Activated CD8-positive, alpha-beta memory T cell treated with anti-CD3 and anti-CD28 coated beads, Interleukin-2, amount 50 U/mL, for 1 hour (primary cell): ENCODE data around the gene DHX35.

ENCODE experiments used
- DNase-seq: peaks from one replicate; pipeline ENCODE4 v3.0.0-alpha.2; 2020; ENCODE audit errors: extremely low read depth

DHX35 gene

DNA sequence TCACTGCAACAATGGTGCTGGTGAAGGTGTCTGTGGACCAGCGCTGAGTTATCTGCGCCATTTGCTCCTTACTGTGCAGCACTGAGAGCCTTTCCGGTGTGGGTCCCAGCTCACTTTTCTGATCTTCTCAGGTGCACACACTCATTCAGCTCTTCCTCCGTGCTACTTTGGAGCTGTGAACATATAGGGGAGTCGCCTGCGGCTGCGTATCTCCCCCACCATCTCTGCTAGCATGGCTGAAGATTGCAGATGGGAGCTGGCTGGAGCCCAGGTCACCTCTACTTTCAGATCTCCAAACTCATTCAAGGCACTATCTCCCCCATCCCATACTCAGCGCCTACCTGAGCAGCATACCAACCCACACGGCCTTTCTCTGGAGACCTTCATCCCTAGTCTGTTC is 96.9 kb downstream of the DHX35 start:
- no peak for DNase-seq

- no peak for DNase-seq
Observed at GRCh38 chr20:39066471-39067242, 104.5 kb downstream of the DHX35 start.

DNA sequence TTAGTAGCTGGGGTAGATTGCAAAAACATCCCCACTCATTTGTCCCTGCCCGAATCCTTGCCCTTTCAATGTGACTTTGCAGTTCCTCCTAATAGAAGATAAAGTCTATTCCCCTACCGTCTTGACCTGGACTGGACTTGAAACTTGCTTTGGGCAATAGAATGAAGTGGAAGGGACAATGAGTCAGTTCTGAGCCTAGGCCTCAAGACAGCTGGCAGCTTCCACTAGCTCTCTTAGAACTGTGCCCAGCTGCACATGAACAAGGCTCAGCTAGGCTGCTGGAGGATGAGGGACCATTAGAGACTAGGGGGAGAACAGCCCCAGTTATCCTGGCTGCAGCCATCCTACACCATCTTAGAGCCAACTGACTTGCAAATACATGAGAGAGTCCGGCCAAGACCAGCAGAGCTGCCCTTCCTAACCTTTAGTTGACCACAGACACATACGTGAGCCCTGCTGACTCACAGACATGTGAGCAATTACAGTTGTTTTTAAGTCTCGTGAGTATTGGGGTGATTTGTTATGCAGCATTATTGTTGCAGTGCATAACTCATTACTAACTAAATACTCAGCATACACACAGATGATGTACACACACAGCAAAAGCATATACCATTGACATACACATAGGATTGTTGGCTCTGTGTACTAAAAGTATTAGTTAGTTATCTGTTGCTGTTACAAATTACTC is 105.5 kb downstream of the DHX35 start:
- no peak for DNase-seq

DNA sequence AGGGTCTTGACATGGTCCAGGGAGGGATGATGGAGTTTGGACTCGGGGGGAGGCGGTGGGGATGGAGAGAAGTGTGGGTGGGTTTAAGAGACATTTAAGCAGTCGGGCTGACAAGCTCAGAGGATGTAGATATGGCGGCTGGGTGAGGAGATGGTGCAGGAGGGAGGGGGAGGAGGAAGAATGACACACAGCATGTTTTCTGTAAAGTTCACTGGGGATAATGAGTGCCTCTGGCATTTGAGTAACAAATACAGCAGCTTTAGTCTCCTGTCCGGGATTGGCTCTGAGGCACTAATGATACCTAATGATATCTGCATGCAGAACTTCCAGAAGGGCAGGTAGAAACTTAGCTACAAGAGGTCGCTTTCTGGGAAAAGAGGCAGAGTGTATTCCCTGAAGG is 107.8 kb downstream of the DHX35 start:
- DNase-seq, result no peak

DNA sequence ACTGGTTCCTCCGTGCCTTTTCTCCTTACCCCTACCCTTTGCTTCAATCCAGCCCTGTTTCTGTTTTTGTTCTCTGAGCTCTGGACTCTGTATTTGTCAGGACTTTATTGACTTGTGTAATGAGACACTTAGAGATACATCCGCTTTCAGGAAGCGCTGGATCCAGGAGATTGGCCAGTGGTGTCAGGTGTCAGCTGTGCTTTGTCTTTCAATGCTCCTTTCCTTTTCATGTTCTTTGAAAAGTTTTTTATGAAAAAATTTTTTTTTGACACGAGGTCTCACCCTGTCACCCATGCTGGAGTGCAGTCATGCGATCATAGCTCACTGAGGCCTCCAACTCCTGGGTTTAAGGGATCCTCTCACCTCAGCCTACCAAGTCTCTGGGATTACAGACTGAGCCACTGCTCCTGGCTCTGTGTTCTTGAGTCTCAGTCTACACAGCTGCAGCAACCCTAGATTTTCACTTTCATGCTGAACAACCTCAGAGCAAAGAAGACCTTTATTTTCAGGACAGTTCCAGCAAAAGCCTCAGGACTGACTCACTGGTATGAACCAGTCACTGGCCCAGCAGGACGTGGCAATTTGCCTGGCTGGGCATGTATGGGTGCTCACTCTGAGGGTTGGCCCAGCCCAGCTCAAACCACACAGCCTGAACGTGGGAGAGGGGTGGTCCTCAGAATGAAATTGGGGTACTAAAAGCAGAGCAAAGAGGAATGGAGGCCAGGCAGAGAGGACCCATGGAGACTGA is 108.5 kb downstream of the DHX35 start:
- DNase-seq, result no peak

- no peak for DNase-seq
Observed at GRCh38 chr20:39072132-39072531, 110.0 kb downstream of the DHX35 start.

DNA sequence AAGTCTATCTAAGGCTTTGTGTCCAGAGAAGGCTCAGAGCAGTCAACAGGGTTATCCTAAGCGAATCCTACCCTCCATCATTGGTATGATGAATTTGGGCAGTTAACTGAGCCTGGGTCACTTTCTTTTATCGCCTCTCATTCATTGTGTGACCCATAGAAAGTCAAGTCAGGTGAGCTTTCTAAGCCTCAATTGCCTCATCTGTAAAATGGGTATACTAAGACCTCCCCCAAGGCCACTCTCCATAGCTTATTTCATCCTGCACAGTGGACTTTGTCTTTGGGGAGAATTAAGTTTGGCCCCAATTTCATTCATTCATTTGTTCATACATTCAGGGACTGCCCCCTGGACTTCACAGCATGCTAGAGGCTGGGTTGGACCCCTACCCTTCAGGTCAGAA is 110.5 kb downstream of the DHX35 start:
- no peak for DNase-seq

DNA sequence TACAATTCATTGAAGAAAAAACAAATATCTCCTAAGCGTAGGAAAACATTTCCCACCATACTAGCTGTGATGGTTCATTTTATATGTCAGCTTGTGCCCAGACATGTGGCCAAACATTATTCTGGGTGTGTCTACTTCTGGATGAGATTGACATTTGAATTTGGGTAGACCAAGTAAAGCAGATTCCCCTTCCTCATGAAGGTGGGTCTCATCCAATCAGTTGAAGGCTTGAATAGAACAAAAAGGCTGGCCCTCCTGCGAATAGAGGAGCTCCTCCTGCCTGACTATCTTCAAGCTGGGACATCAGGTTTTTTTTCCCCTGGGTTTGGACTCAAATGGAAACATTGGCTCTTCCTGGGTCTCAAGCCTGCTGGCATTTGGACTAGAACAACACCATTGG is 113.6 kb downstream of the DHX35 start:
- no peak for DNase-seq

DNA sequence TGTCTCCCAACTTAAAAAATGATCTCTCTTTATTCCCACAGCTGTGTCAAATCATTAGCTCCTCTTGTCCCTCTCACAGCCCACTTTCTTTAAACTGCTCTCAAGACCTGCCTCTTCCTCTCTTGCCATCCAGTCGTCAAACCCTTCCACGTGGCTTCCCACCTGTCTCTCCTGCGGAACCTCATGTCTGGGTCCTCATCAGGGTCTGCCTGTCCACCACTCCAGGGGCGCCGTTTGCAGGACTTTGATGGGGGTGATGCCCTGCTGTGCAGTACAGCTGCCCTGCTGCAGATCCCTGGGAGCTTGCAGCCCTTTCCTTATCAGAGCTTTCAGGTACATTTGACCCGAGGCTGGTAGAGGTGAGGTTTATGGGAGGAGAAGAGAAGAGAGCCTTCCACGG is 114.8 kb downstream of the DHX35 start:
- DNase-seq, result no peak

DNA sequence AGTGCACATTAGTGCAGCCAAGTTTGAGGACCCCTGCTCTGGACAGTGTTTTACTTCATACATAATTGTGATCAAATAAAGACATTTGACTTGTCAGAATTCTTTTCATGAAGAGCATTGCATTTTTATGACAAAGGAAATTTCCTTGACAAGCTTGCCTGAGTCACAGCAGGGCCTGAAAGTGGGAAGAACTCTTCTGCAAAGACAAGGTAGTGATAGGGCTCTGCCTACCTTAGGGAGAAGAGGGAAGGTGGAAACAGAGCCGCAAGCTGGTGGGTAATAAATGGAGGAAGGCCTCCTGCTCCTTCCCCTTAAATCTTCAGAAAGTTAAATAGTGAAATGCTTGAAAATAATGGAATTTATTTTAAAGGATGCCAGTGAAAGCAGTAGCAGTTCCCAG is 118.2 kb downstream of the DHX35 start:
- DNase-seq, result no peak

DNA sequence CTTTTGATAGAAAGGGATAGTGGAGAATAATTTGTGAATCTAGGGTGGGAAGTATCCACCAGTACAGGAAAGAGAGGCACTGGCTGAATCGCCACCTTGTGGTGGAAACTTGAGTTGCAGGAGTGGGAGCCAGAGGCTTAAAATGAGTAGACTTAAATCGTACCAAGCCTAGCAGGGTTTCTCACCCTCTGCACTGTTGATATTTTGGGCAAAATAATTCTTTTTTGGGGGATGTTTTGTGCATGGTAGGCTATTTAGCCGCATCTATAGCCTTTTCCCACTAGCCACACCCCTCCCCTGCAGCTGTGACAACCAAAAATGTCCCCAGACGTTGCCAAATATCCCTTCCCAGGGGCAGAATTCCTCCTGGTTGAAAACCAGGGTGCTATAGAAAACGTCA is 119.1 kb downstream of the DHX35 start:
- DNase-seq, result peak; percentile 28

DNA sequence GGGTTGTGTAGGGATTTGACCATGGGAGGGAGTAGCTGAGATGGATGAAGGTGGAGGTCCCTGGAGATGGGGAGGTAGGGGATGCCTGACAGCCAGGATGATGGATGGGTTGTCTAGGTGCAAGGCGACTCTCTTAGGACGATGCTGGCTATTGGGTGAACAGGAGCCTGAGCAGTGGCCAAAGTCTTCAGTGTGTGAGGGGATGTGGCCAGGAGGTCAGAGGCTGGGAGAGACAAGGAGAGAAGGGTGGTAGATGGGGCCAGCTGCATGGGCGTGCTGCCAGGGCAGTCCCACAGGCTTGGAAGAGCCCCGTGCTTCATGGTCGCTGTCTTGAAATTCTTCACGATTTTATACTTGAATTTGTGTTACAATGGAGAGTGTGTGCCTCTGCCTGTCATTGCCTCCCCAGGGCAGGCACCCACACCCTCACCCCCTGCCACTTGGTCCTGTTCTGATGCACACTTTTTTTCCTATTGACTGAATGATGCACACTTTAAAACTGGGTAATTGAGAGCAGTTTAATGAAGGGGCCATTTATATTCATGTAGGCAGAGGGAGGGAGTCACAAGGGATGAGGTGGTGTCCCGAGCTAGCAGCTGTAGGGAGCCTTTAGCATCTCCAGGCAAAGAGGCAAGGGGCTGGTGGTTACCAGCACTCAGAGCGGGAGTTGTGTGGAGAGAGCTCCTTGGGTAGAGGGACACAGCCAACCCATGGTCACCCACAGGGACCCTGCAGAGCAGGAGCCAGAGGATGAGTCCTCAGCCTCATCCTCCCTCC is 120.7 kb downstream of the DHX35 start:
- no peak for DNase-seq

- no peak for DNase-seq
Observed at GRCh38 chr20:39083761-39084160, 121.6 kb downstream of the DHX35 start.

DNA sequence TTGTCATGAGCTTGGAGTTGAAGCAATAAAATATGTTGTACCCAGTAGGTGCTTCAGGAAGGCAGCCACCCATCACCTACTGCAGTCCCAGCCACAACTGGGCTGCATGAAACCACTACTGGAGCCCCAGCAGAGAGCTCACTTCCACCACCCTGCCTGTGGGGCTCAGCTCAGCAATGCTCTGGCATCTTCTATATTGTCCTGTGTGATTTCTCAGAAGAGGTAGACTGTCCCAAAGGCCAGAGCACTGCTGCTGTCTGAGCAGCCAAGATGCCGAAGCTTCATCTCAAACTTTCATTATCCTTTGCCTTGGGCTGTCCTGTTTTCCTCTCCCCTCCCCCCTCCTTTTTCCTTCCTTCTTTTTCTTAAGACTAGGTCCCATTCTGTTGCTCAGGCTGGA is 126.9 kb downstream of the DHX35 start:
- no peak for DNase-seq
